Activated CD4-positive, alpha-beta T cell treated with anti-CD3 and anti-CD28 coated beads, Interleukin-2, amount 50 U/mL, for 1 hour (primary cell): ENCODE results near the gene AP1M1.

ENCODE experiments used
- DNase-seq: peaks from one replicate; pipeline ENCODE4 v3.0.0-alpha.2; 2020

AP1M1 gene

DNA sequence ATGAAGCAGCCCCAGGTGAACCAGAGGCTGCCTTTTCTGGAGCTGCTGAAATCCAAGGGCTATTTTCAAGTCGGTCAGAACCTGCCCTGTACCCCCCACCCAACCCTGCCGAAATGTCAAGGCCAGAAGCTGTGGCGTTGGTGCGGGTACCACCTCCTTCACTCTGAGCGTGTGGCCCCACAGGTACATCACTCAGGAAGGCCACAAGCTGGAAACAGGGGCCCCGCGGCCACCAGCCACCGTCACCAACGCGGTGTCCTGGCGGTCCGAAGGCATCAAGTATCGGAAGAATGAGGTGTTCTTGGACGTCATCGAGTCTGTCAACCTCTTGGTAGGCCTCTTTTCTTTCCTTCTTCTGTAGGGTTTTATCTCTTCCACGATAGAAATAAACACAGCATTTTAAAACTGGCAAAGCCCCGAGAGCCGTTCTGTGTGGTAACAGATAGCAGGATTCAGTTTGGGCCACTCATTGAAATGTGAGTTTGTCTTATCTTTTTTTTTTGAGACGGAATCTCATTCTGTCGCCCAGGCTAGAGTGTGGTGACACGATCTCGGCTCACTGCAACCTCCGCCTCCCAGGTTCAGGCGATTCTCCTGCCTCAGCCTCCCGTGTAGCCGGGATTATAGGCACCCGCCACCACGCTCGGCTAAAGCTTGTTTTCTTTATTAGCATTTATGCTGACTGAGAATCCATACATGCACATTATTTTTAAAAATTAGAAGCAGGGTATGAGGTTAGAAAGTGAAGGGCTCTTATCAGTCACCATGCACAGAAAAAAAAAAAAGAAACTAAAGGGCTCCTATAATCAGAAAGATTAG, 11.3 kb downstream of the AP1M1 start:
- DNase-seq, result no peak

DNA sequence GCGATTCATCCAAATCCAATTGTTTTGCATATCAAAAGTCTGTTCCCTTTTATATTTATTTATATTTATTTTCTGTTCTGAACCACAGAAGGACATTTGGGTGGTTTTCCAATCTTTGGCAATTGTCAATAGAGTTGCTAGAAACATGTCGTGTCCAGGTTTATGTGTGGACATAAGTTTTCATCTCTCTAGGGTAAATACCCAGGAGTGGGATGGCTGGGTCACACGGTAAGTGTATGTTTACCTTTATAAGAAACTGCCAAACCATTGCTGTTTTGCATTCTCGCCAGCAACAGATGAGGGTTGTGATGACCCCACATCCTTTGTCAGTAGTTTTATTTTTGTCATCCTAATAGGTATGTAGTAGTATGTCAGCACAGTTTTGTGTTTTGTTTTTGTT, 12.5 kb downstream of the AP1M1 start:
- DNase-seq, result no peak

DNA sequence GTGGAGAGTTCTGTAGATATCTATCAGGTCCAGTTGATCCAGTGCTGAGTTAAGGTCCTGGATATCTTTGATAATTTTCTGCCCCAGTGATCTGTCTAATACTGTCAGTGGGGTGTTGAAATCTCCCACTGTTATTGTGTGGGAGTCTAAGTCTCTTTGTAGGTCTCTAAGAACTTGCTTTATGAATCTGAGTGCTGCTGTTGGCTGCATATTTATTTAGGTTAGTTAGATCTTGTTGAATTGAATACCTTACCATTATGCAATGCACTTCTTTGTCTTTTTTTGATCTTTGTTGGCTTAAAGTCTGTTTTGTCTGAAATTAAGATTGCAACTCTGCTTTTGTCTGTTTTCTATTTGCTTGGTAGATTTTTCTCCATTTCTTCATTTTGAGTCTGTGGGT, 15.4 kb downstream of the AP1M1 start:
- no peak for DNase-seq

DNA sequence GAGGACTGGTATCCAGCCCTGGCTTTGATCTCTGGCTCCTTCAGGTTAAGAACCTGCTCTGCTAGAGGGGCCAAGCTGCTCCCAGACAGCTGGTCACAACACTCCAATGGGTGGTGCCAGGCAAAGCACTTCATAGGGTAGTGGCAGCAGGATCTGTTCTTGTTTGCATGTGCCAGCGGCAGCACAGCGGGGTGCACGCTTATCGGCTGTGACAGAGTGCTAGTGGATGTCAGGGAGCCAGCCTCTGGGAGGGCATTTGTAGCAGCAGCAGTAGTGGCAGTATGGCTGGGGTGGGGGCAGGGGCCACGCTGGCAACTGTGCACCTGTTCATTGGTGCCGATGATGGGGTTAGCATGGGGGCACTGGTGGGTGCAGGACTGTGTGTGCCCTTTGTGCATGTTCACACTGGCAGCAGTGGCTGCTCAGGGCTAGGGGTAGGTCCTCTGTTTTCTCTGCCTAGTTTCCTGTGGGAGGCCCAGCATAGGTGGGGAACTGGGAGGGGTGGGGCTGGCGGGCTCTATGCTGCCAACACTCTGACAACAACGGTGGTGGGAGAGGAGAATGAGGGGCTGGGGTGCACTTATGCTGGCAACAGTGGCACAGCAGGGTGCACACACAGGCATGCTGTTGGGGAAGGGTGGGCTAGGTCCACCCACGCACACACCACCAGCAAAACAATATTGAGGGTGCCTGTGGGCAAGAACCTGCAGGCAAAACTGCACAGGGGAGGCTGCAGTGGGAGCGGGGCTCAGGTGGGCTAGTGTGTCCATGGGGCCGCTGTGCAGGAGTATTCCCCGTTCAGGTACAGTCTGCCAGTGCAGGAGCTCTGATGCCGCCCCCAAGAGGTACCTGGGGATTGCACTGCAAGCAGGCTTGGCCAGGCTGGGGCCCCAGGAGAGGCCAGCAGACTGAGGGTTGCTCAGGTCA, 19.3 kb downstream of the AP1M1 start:
- peak; percentile 20 for DNase-seq

DNA sequence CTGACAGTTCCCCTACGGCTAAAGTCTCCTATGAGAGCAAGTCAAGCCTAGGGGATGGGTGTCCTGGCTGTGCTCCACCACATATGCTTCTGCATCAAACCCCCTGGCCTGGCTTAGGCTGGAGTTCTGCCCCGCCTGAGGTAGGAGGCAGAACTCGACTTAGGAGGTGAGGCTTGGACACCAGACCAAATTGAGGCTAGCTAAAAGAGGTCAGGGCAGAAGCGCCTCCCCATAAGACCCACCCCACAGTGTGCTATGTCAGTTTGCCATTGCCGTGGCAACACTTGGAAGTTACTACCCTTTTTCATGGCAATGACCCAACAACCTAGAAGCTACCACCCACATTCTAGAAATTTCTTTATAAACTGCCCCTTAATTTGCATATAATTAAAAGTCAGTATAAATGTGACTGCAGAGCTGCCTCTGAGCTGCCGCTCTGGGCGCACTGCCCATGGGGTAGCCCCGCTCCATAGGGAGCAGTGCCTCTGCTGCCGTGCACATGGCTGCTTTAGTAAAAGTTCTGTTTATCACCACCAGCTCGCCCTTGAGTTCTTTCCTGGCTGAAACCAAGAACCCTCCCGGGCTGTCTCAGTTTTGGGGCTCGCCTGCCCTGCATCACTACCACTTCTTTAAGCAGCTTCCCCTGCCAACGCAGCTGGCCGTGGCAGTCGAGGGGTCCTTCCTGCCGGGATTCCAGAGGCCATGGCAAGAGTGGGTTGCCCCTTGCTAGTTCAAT, 20.2 kb downstream of the AP1M1 start:
- DNase-seq, result no peak

DNA sequence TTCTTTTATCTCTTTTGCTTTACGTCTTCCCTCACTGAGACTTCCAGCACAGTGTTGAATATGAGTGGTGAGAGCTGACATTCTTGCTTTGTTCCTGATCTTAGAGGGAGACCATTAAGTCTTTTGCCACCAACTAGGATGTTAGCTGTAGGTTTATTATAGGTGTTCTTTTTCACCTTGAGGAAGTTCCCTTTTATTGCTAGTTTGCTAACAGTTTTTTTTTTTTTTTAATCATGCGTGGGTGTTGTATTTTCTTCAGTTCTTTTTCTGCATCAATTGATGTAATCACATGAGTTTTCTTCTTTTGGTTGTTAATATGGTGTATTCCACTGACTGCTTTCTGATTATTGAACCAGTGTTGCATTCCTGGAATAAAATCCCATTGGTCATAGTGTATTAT, 21.1 kb downstream of the AP1M1 start:
- no peak for DNase-seq

DNA sequence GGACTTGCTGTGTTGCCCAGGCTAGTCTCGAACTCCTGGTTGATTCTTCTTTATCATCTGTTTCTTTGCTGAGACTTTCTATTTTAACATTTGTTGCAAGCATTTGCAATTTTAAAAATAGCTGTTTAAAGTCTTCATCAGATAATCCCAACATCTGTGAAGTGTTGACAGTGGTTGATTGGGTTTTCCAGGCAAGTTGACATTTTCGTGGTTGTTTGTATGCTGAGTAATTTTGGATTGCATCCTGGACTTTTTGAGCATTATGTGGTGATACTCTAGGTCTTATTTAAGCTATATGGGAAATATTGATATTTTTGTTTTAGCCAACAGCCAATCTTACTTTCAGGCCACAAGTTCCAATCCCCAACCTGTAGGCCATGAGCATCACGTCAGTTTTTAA, 25.1 kb downstream of the AP1M1 start:
- DNase-seq, result no peak

DNA sequence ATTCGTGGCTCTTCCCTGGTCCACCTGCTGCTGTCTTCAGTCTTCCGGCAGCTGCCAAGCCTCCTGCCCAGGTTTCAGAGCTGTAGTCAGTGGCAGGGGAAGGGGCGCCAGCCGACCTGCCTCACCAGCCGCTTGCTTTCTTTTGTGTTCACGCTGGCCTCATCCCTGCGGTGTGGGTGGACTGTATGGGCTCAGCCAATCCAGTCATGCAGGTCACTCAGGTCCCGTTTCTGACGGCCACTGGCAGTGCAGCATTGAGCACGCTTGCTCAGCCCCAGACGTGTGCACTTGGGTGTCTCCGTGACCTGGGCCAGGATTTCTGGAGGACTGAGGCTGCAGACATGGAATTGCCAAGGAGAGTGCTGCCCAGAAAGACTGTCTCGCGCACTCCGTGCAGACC, 26.0 kb downstream of the AP1M1 start:
- no peak for DNase-seq

DNA sequence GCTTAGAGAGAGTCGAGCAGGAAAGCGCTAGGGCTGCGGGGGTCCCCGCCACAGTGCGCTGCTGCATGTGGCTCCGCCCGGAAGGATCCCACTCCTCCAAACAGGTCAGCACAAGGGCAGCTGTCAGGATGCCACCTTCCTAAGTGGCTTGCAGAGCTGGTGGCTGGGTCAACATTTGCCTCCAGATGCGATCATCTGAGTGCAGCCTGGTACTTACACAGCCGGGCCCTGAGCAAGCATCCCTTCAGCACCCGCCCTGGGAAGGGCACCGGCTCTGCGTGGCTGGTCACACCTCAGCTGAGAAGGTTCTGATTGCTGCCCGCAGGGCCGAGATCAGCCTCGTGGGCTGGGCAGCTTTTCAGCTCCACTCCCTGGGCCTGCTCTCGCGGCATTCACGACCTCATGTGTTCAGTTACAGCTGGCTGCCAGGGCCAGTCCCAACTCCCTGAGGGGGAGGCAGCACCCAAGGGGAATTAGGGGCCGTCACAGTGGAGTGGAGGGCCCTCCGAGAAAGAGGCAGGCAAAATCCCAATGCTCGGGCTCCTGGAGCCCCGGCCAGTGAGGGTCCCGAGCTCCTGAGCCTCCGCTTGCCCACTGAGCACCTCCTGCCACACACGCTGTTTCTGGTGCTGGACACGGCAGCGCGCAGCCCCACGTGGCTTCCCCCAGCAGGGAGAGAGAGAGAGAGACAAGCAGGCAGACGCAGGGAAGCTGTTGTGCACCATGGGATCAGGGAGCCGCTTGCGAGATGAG, 26.8 kb downstream of the AP1M1 start:
- DNase-seq, result no peak

DNA sequence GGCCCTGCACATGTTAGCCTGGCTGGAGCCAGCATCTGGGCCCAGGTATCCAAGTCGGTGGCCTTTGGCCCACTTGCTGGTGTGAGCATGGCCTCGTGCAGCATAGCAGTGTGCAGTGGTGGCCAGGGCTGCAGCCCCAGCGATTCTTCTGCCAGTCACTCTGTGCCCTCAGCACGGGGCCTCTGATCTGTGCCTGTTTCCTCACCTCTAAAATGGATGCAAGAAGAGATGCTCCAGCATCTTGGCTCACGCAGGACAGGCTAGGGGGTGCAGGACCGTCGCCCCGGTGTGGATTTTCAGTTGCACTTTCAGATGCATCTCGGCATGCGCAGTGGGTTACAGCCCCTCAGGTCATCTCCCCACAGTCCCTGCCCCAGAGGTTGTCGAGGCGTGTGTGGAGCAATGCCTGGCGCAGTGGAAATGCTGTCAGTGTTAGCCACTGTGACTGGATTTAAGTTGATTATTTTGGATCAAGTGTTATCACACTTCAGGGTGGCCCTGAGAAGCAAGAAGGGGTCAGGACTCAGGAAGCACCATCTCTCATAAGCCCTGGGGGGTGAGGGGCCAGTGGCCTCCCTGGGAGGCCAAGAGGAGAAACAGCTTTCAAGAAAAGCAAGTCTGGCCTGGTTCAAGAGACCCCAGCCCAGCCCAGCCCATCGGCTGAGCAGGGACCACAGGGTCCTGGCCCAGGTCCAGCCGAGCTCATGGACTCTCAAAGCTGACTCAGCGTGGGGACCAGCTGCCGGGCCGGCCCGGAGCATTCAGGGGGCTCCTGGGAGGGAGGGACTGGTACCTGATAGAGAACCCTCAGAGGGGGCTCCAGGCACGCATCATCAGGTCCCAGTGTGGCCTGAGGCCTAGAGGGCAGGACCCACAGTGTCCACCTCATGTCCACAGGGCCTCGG, 27.8 kb downstream of the AP1M1 start:
- no peak for DNase-seq

DNA sequence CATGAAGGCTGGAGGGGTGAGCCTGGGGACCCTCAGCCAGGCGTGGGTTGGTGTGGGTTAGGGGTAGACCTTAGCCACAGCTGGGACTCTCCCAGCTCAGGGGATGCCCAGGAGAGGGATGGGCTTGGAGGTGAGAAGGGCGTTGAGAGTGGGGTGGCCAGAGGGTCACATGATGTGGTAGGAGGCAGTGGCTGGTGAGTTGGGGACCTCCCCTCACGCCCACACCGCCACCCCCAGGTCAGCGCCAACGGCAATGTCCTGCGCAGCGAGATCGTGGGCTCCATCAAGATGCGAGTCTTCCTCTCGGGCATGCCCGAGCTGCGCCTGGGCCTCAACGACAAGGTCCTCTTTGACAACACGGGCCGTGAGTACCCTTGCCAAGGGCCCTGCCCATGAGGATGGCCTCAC, 28.5 kb downstream of the AP1M1 start:
- no peak for DNase-seq

DNA sequence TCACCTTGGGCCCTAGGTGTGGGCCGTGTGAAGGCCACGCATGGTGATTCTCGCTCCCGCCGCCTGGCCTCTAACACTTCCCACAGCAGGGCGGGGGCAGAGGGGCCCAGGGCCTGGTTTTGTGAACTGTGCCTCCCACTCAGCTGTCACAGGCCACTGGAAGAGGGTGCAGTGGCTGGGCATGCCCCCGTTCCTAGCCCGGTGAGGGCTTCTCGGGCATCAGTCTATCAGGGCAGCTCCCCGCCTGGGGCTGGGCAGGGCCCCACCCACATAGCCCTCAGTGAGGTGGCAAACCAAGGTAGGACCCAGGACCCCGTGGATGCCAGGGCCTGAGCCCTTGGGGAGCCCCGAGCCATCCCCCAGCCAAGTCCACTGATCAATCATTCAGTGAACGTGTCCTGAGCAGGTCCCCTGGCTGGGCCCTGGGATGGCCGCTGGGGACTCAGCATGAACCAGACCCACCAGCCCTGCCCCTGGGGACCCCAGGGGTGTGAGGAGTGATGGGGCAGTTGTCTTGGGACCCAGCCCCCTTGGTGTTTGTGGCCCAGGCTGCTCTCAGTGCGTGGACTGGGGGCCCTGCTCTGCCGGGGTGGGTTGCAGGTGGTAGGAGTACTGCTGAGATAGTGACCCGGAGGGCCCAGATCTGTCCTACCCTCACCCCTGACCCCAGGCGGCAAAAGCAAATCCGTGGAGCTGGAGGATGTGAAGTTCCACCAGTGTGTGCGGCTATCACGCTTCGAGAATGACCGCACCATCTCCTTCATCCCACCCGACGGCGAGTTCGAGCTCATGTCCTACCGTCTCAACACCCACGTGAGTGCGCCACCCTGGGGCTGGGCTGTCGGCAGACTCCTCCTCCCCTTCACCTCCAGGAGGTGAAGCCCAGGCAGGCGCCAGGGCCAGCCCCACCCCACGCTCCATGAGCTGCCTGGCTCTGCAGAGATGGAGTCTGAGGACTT, 29.4 kb downstream of the AP1M1 start:
- DNase-seq, result no peak

DNA sequence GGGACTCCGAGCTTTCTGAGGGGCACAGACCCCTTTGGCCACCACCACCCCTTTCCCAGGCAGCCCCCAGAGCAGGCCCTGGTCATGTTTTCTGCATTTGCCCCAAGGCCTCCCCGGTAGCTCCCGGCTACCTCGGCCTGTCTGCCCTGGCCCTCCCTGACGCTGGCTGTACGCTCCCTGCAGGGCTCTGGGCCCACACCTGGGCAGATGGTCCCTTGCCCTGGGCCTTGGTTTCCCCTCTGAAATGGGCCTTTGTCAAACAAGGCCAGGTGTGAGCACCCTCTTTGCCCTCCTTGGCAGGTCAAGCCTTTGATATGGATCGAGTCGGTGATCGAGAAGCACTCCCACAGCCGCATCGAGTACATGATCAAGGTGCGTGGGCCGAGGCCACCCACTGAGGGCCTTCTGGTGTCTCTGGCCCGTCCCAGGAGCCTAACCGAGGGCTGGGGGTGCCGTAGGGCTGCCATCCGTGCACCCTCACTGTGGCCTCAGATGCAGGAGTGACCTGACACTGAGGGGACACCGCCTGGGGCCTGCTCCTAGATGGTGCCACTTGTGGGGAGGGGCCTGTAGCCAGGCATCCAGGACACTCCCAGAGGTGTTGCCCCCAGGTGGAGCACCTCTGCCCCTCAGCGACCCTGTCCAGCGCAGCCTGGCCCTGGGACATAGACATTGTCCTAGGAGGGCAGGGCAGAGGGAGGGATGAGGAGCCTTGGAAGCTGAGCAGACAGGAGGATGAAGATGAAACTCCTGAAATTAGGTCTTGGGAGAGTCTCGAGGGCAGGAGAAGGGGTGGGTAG, 30.3 kb downstream of the AP1M1 start:
- DNase-seq, result no peak

DNA sequence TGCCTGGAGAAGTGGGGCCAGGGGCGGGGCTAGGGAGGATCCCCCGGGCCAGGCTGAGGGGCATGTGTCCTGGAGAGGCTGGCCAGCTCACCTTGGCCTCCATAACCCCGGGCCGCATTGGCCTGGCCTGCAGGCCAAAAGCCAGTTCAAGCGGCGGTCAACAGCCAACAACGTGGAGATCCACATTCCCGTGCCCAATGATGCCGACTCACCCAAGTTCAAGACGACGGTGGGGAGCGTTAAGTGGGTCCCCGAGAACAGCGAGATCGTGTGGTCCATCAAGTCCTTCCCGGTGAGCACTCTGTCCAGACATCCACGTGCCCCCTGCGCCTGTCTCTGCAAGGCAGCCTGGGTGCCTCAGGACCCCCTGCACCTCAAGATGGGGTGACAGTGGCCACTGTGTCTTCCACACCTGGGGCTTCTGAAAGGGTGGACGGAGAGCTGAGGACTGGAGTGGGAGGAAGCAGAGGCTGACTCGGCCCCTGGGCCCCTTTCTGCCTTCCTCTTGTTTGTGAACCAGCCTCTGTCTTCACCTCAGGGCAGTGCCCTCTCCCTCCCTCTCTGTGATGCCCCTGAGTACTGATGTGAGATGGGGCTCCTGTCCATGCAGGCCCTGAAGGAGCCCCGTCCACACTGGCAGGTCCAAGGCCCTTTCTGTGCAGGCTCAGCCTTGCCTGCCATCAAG, 31.1 kb downstream of the AP1M1 start:
- no peak for DNase-seq

DNA sequence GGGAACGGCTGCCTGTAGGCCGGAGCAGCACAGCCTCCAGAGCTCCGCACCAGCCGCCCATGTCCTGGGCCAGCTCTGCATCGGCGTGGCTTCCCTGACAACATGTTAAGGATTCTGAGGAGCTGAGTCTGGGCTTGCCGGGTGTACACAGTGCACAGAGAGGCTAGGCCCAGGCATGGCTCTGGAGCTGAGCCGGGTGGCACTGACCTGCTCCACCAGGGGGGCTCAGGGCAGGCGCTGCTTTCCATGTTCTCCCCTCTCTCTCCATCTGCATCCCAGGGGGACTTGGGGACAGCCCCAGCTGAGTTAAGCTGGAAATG, 31.6 kb downstream of the AP1M1 start:
- DNase-seq, result no peak

DNA sequence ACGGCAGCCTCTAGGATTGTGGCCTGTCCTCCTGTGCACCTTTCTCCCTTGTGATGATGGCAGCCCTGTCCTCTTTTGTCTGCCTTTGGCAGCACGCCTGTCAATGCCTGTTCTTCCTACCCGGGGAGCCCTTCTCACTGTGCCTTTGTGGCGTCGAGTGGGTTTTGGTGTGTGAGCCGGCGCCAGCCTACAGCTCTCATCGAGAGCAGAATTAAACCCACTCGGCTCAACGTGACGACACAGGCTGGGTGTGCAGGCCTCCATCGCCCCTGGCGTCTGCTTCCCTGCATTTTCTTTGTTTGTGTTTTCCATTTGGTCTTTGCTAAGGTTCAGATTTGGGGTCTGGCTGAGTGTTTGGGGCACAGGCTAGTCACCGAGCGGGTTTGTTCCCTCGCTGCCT, 34.4 kb downstream of the AP1M1 start:
- DNase-seq, result no peak

DNA sequence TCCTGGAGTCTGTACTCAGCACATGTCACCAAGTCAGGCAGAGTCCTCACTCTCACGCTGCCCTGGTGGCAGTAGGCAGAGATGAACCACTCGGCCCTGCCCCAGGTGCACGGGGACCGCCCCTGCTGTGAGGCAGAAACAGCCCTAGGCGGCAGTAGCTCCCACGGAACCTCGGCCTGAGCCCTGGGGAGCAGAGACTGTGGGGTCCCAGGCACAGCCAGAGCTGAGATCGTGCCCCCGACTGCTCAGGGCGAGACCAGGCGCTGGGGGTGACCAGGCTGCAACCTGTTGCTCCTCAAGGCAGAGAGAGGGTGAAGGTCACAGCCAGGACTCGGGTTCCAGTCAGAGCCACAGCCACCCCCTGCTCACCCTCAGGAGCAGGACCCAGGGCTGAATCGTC, 34.9 kb downstream of the AP1M1 start:
- DNase-seq, result no peak

DNA sequence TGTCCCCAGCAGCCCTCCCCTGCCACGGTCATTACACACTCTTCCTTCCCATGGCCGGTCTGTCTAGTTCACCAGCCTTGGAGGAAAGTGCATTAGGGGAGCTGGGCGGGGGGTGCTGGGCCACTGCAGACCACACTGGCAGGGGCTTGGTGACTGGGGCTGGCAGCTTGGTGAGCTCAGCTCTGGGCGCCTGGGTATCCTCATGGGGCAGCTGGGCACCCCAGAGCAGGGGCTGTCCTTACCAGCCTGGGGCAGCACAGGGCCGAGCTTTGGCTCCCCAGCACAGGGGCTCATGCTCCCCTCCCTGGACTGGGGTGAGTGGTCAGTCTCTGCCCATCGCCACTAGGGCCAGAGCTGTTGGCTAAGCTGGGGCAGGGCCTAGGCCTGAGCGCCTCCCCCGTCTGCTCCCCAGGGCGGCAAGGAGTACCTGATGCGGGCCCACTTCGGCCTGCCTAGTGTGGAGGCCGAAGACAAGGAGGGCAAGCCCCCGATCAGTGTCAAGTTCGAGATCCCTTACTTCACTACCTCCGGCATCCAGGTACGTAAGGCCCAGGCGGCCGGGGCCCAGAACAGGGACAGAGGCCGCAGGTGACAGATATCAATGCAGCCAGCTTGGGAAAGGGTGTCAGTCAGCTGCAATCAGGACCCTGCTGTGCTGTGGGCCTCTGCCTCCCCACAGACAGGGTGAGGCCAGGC, 35.5 kb downstream of the AP1M1 start:
- no peak for DNase-seq
